Superior temporal gyrus (tissue), 1 donor: ENCODE measurements around the gene ACSM6.

Experiments used
- DNase-seq: peaks from one replicate; pipeline ENCODE4 v3.0.0-alpha.2; 2016; ENCODE audit errors: extremely low spot score

Gene ACSM6

GRCh38 chr10:95273393-95274312, 79.6 kb downstream of the ACSM6 start:
- no peak for DNase-seq

DNA sequence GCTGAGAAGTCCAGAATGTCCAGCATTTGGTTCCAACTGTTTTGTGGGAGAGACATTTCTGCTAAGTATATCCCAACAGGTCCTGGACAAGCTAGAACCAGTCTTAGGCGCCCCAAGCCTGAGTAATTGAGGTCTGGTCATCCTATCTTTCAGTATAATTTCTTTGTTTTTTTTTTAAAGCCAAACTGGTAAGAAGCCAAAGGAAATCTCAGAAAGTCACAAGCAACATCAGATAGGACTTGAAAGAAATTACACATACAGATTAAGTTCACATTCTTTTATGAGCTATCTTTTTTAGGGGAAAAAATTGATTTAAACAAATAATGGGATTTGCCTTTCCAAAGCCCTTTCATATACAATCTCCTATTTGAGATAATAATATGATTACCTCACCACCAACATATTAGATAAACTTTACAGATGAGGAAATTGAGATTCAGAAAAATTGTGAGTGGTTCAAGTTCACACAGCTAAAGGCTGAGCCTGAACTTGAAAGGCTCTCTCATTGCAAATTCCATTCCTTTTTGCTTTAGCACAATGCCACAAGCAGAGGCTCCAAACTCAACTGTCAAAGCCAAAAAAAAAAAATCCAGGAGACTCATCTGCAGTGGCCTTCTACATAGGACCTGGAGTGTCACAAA, 81.8 kb downstream of the ACSM6 start:
- DNase-seq = no peak

GRCh38 chr10:95276367-95277200, 82.5 kb downstream of the ACSM6 start:
- DNase-seq = no peak

GRCh38 chr10:95277201-95277570, 83.1 kb downstream of the ACSM6 start:
- no peak for DNase-seq

DNA sequence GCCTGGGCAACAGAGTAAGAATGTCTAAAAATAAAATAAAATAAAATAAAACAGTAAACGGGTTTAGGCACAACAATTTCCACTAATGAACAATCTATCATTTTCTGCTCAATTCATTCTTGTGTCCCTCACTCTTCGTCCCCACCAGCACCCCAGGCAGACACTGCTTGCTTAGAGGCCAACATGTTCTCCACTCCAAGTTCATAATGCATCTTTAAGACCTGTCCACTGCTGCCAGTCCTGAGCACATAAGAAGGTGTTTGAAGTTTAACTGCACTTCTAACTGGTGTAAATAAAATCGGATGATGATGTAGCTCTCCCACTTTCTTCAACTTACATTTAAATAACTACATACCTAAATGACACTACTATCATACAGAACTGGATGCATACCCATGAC, 83.6 kb downstream of the ACSM6 start:
- DNase-seq = no peak
